Measurements from ENCODE around the gene TXLNA. TPM values are rescaled to one million over a fixed set of nuclear protein-coding genes. Genes with fewer than 3 reads are reported as not detected.
A peak's percentile ranks its signal among the peaks of the same experiment; 100 is the strongest.

Gene TXLNA
- total RNA-seq, 2 experiments from 2014 or later = 47.3 to 47.5 TPM

DNA sequence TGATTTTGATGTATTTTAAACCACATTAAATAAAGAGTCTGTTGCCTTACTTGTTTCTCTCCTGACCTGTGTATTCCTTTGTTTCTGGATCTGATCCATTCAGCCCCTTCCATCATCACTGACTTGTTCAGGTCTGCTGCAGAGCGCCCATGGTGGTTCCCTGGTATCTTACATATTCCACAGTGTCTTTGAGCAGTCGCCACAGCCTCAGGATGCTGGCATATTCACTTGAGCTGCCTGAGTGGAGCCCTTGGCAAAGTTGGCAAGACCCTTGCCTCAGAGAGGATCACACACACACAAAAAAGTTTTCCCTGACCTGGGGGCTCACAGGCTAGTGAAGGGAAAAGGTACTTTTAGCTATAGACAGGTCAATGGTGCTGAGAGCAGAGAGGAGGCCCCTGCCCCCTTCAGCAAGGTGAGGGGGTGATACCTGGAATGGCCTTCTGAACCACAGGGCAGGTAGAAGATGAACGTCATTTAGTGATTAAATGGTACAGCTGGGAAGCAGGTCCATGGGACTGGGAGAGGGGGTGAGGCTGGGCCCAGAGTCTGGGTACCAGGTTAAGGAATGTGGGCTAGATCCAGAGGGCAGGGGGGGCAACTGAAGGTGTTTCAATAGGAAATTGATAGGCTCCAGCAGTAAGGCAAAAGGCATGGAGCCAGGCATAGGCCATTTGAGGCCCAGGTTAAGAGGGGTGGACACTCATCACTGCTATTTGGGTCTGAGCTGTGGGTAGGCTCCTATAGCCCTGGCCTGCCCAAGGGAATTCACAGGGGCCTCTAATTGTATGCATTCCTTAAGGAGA, 19.0 kb downstream of the TXLNA start:
- no TSS peak for BruUV-seq (replicated peaks)
- no peaks in the 10 kb centered on the region for H3K9me3 ChIP-seq (ENCODE audit: low read length)
- H3K4me2 ChIP-seq (ENCODE audit: low read length) = peak overlapping the region; percentile 80; the same call in 1 of the 2 replicates
- H3K36me3 ChIP-seq (ENCODE audit: insufficient read depth, low read length) = peaks cover 59% of the 10 kb centered on the region
- intact Hi-C loops (cut with micrococcal nuclease; ENCODE audit: unreplicated experiment) = no loop called here
- no peaks in the 10 kb centered on the region for H3K79me2 ChIP-seq (ENCODE audit: insufficient read depth, low read depth, low read length)
- ChIA-PET POLR2A (interaction anchor here (0.5 to 0.6 kb wide), 2 partner anchors 28 to 1032 kb away, joined by 3 to 4 read pairs; no protein-coding TSS in a partner anchor), CTCF (ENCODE audit: unreplicated experiment) (no interaction called here)
- no peaks in the 10 kb centered on the region for H3K9me2 ChIP-seq (ENCODE audit: insufficient read depth, low read length)
- H3K27ac ChIP-seq (ENCODE audit: low read depth, low read length, poor library complexity, severe bottlenecking) = no peak overlapping the region
- no peak for DNase-seq (ENCODE audit: low spot score)
- H4K20me1 ChIP-seq (ENCODE audit: insufficient read depth, low read length) = no peaks in the 10 kb centered on the region
- peaks cover 39% of the 10 kb centered on the region for H3K4me1 ChIP-seq (ENCODE audit: insufficient read depth, low read length, poor library complexity, severe bottlenecking)
- TF ChIP-seq EZH2phosphoT487 (IDR thresholded peaks at IDR 0.05; ENCODE audit: borderline replicate concordance, low read depth, low read length) = no peak
- TF ChIP-seq, protein P1, sequence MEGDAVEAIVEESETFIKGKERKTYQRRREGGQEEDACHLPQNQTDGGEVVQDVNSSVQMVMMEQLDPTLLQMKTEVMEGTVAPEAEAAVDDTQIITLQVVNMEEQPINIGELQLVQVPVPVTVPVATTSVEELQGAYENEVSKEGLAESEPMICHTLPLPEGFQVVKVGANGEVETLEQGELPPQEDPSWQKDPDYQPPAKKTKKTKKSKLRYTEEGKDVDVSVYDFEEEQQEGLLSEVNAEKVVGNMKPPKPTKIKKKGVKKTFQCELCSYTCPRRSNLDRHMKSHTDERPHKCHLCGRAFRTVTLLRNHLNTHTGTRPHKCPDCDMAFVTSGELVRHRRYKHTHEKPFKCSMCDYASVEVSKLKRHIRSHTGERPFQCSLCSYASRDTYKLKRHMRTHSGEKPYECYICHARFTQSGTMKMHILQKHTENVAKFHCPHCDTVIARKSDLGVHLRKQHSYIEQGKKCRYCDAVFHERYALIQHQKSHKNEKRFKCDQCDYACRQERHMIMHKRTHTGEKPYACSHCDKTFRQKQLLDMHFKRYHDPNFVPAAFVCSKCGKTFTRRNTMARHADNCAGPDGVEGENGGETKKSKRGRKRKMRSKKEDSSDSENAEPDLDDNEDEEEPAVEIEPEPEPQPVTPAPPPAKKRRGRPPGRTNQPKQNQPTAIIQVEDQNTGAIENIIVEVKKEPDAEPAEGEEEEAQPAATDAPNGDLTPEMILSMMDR (conservative IDR thresholded peaks at IDR 0.05; ENCODE audit: low read length) = no peak
- no peak overlapping the region for H2AFZ ChIP-seq (ENCODE audit: low read length)
- no peak overlapping the region for H3K4me3 ChIP-seq (ENCODE audit: low read depth, low read length, poor library complexity, severe bottlenecking)

DNA sequence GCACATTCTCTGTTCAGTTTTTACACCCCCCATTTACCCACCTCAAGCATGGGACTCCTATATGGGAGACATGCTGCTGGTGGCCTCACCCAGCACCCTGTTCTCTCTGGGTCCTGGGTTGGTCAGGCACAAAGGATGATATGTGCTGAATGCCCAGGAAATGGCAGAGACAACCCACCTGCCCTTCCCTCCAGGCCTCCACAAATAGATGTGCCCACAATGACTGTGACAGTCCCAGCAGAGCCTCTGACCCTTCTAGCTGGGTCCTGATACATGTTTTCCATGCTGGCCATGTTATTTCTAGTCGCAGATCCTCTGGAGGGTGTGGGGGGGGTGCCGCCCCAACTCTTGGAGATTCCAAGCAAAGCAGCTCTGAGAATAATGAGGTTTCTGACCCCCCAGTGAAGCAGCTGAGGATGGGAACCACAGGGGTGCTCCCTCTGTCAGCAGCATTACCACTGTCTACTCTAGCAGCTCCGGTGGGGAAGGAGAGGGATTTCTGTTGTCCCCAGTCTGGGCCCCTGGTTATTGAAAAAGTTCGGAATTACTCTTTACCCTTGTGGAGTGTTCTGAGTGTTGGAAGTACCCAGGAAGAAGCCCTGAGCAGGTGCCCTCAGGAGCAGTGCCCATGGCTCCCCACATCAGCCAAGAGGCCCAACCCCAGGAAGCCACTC, 19.7 kb downstream of the TXLNA start:
- H3K4me3 ChIP-seq (ENCODE audit: low read depth, low read length, poor library complexity, severe bottlenecking) = no peak overlapping the region
- no peak for TF ChIP-seq EZH2phosphoT487 (IDR thresholded peaks at IDR 0.05; ENCODE audit: borderline replicate concordance, low read depth, low read length)
- TF ChIP-seq, protein P1 (conservative IDR thresholded peaks at IDR 0.05; ENCODE audit: low read length) = no peak
- peak overlapping the region; percentile 56 for H3K27ac ChIP-seq (ENCODE audit: low read depth, low read length, poor library complexity, severe bottlenecking)
- no peaks in the 10 kb centered on the region for H3K9me2 ChIP-seq (ENCODE audit: insufficient read depth, low read length)
- no peak for DNase-seq (ENCODE audit: low spot score)
- H3K4me2 ChIP-seq (ENCODE audit: low read length) = peak overlapping the region; percentile 80; the same call in 1 of the 2 replicates
- ChIA-PET CTCF (ENCODE audit: unreplicated experiment) (no interaction called here), POLR2A (no interaction called here)
- no peaks in the 10 kb centered on the region for H4K20me1 ChIP-seq (ENCODE audit: insufficient read depth, low read length)
- intact Hi-C loops (cut with micrococcal nuclease; ENCODE audit: unreplicated experiment) = no loop called here
- BruUV-seq (replicated peaks) = no TSS peak
- no peak overlapping the region for H2AFZ ChIP-seq (ENCODE audit: low read length)
- H3K4me1 ChIP-seq (ENCODE audit: insufficient read depth, low read length, poor library complexity, severe bottlenecking) = peaks cover 39% of the 10 kb centered on the region
- H3K9me3 ChIP-seq (ENCODE audit: low read length) = no peaks in the 10 kb centered on the region
- H3K79me2 ChIP-seq (ENCODE audit: insufficient read depth, low read depth, low read length) = no peaks in the 10 kb centered on the region
- peaks cover 52% of the 10 kb centered on the region for H3K36me3 ChIP-seq (ENCODE audit: insufficient read depth, low read length)

DNA sequence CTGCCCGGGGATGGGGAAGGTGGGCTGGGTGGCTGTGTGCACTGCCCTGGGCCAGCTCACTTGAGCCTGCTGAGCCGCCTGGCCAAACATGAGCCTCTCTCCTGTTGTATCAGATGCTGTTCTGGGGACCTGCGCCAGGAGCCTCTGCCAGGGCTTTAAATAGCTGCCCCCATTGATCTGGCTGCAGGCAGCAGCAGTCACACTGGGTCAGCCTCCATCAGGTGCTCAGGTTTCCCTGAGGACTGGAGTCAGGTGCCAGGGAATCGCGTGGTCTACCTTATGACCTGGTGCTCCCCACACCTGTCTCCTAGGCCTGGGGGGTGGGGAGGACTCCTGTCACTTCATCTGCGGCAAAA, 20.2 kb downstream of the TXLNA start:
- Histone ChIP-seq H3K9me2 (ENCODE audit: insufficient read depth, low read length) (no peaks in the 10 kb centered on the region), H3K27ac (ENCODE audit: low read depth, low read length, poor library complexity, severe bottlenecking) (peak overlapping the region; percentile 56), H3K4me3 (ENCODE audit: low read depth, low read length, poor library complexity, severe bottlenecking) (peak overlapping the region; percentile 73), H3K9me3 (ENCODE audit: low read length) (no peaks in the 10 kb centered on the region), H3K4me2 (ENCODE audit: low read length) (peak overlapping the region; percentile 80), H3K4me1 (ENCODE audit: insufficient read depth, low read length, poor library complexity, severe bottlenecking) (peaks cover 39% of the 10 kb centered on the region), H4K20me1 (ENCODE audit: insufficient read depth, low read length) (no peaks in the 10 kb centered on the region), H3K79me2 (ENCODE audit: insufficient read depth, low read depth, low read length) (no peaks in the 10 kb centered on the region), H2AFZ (ENCODE audit: low read length) (no peak overlapping the region), H3K36me3 (ENCODE audit: insufficient read depth, low read length) (peaks cover 46% of the 10 kb centered on the region)
- no TSS peak for BruUV-seq (replicated peaks)
- POLR2A ChIA-PET = interaction anchor here (0.6 kb wide), 1 partner anchor 261 kb away, joined by 3 read pairs; no protein-coding TSS in a partner anchor
- TF ChIP-seq, protein P1 (conservative IDR thresholded peaks at IDR 0.05; ENCODE audit: low read length) = no peak
- TF ChIP-seq EZH2phosphoT487 (IDR thresholded peaks at IDR 0.05; ENCODE audit: borderline replicate concordance, low read depth, low read length) = no peak
- no peak for DNase-seq (ENCODE audit: low spot score)
- CTCF ChIA-PET (ENCODE audit: unreplicated experiment) = no interaction called here
- intact Hi-C loops (cut with micrococcal nuclease; ENCODE audit: unreplicated experiment) = no loop called here

Measured in OCI-LY7 (cell line).